A549 treated with RU486 at 1 μM for 4 hours (cell line): ENCODE results near the gene UNC13D. TPM values are rescaled to one million over a fixed set of nuclear protein-coding genes. Genes with fewer than 3 reads are reported as not detected.

ENCODE experiments used
- total RNA-seq: library from RNA; stranded (reverse); fragments of 200-300 nt; extraction: Qiagen RNA extraction; gene quantifications from 5 replicates; pipeline ENCODE4 v1.2.3, GENCODE V29; 2022; ENCODE audit warnings: low read depth

Gene UNC13D
- 3.5 to 4.4 TPM (median 3.9 TPM) in 5 replicates for total RNA-seq

DNA sequence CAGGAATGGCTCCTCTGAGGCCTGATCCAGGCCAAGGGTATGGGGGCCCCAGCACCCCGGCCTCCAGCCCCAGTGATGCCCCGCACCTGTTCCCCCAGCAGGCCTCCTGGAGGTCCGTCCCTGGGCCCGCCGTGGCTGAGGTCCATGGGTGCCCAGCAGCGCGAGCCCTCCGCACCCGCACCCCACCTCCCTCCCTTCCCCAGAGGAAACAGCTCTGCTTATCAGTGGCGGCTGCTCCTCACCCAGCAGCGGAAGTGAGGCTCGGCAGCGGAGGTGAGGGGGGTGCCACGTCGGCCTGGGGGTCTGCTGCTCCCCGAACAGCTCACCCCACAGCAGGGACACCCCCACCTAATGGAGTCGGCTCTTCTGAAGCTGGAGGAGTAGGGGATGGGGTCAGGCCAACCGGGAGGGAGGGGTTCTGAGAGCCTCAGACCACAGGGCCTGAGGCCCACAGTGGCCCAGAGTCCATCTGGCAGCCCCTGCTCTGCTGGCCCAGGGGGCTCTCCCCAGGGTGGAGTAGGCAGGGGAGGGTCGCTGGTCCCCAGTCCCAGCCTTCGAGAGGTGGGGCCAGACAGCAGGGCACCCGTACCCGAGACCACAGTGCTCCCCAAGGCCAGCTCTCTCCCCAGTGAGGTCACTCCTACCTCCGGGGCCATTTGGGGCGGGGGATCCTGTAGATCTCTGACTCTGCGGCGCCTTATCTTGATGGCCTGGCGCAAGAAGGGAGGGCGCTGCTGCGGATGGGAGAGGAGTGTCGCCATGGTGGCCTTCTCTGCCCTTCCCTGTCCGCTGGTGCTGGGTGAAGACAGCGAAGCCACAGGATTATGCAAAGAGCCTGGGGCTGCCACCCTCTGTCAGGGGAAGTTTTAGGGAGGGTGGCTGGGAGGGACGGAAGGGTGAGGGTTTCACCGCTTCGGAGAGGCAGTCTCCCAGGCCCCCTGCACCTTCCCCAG, at the start of gene UNC13D:
Gene UNC13D, minus strand, starts transcription at position 828 of the 953 bp plus-strand sequence. Its CDS starts 67 bp downstream, at position 761.

DNA sequence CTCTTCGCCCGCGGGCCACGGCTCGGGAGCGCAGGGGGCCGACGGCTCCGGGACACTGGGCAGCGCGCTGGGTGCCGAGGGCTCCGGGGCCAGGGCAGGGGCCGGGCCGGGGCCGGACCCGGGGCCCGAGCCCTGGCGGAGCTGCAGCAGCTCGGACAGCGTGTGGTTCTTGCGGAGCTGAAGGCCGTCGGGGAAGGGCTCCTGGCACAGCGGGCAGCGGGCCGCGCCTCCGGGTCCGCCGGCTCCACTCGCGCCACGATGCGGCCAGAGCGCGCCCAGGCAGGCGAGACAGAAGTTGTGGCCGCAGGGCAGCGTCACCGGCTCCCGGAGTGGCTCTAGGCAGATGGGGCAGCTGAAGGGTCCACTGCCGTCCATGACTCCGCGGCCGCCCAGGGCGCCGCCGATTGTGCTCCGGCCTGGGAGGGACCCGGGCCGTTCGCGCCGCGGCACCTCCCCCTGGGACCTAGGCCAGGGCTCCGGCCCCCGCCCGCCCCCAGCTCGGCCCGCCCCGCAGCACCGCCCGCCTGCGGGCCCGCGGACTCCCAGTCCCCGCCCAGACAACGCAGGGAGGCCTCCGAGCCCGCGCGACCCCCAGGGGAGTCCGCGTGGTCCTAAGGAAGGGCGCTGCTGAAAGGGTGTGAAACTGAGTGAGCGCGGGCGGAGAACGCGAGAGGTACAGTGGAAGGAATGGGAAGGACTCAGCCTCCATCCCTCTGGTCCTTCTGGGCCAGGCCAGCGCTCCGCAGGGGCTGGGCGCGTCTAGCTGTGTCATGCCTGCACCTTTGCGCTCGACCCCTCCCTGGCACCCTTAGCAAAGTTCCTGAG, 34.2 kb upstream of the UNC13D start, which contains the start of gene TRIM47:
Gene TRIM47, minus strand, starts transcription at position 408 of the 825 bp plus-strand sequence. Its CDS starts 33 bp downstream, at position 375.

DNA sequence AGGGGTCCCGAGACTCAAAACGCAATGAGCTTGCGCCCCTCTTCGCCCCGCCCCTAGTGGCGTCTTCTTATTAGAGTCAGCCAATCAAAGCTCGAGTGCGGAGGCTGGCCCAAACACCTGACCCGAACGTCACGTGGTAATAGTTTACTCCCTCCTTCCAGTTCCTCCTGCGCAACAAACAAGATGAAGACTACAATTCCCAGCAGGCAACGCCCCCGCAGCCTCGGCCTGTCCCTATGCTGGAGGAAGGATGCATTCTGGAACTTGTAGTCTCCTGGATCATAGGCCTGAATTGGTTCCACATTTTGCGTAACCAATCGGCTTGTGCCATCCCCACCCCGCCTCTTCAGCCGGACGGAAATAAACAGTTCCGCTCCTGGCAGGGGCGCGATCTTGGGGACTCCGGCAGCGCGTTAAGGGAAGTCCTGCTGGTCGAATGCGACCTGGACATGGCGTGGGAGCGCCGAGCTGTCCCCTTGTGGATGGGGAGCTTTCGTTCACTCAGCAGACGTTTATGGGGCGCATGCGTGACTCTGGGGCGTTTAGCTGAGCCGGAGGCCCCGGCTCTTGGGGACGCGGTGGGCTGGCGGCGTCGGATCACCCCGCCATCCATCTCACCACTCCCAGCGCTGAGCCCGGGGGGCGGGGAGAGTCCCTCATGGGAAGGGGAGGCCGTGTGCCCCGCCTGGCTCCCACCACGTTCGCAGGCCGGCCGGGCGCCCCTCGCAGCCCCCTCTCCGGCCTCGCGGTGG, 11.3 kb upstream of the UNC13D start, which contains the start of gene WBP2:
Gene WBP2, minus strand, starts transcription at position 26 of the 752 bp plus-strand sequence. CDS start 38 bp downstream, outside the sequence.

DNA sequence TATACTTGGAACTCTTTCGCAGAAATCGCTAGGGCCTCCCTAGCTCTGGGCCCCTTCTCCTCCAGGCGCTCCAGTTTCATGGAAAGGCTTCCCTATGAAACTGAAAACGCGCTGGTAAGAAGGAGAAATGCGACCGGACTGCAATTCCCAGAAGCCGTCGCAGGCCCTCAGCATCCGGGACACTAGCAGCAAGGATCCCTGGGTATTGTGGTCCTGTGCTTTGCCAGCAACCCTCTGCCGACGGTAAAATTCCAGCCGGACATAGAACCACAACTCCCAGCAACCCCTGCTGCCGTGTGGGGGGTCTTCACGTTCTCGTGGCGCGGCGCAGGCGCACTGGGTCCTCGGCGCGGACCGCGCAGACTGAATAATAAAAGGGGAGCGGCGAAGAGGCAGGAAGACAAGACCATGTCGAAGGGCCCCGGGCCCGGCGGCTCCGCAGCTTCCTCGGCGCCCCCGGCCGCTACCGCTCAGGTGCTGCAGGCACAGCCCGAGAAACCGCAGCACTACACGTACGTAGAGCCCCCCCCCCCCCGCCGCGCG, 59.7 kb downstream of the UNC13D start, which contains the start of gene UNK:
Gene UNK, plus strand, starts transcription at position 334 of the 543 bp plus-strand sequence. Its CDS starts 75 bp downstream, at position 409.

Other genes with a start within 250 kb of the UNC13D start
- 0.32 to 2.4 TPM (median 0.59 TPM) in 5 replicates for gene SMIM5, start 211.0 kb downstream of the UNC13D start, total RNA-seq
- gene RECQL5, start 177.2 kb downstream of the UNC13D start, total RNA-seq: 16.6 to 26.3 TPM (median 25.0 TPM) in 5 replicates
- gene SAP30BP, start 177.1 kb downstream of the UNC13D start, total RNA-seq: 103 to 124 TPM (median 110 TPM) in 5 replicates
- gene ITGB4, start 122.9 kb downstream of the UNC13D start, total RNA-seq: 40.8 to 63.1 TPM (median 55.6 TPM) in 5 replicates
- 46.3 to 75.9 TPM (median 65.6 TPM) in 5 replicates for gene GALK1, start 79.2 kb downstream of the UNC13D start, total RNA-seq
- 22.5 to 32.7 TPM (median 31.2 TPM) in 5 replicates for gene UNK, start 59.6 kb downstream of the UNC13D start, total RNA-seq
- gene WBP2, start 10.9 kb upstream of the UNC13D start, total RNA-seq: 88.0 to 99.5 TPM (median 93.9 TPM) in 5 replicates
- 108 to 201 TPM (median 148 TPM) in 5 replicates for gene TRIM47, start 34.2 kb upstream of the UNC13D start, total RNA-seq
- gene TRIM65, start 52.5 kb upstream of the UNC13D start, total RNA-seq: 29.4 to 42.9 TPM (median 34.9 TPM) in 5 replicates
- gene MRPL38, start 60.5 kb upstream of the UNC13D start, total RNA-seq: 95.6 to 147 TPM (median 115 TPM) in 5 replicates
- gene FBF1, start 96.6 kb upstream of the UNC13D start, total RNA-seq: 5.4 to 9.8 TPM (median 7.7 TPM) in 5 replicates
- 14.9 to 20.3 TPM (median 16.5 TPM) in 5 replicates for gene ACOX1, start 134.8 kb upstream of the UNC13D start, total RNA-seq
- gene TEN1, start 134.8 kb upstream of the UNC13D start, total RNA-seq: 20.8 to 26.6 TPM (median 24.1 TPM) in 5 replicates
- 3.7 to 5.7 TPM (median 4.5 TPM) in 5 replicates for gene CDK3, start 156.5 kb upstream of the UNC13D start, total RNA-seq
- 11.3 to 17.7 TPM (median 16.7 TPM) in 5 replicates for gene EVPL, start 182.9 kb upstream of the UNC13D start, total RNA-seq
- 80.0 to 91.6 TPM (median 81.8 TPM) in 5 replicates for gene SRP68, start 228.1 kb upstream of the UNC13D start, total RNA-seq
- 0.87 to 1.8 TPM (median 1.4 TPM) in 5 replicates for gene GALR2, start 230.4 kb upstream of the UNC13D start, total RNA-seq
- 0.07 to 0.51 TPM (median 0.27 TPM) in 5 replicates for gene ZACN, start 234.8 kb upstream of the UNC13D start, total RNA-seq